HCT116 (cell line): ENCODE results near the gene PRR35. TPM values are rescaled to one million over a fixed set of nuclear protein-coding genes. Genes with fewer than 3 reads are reported as not detected.

Experiments used
- ATAC-seq: fragments of 200-7000 bp; cut with Tn5 transposase; 2 replicates; pipeline ENCODE4 v1.9.1; 2020; ENCODE audit warnings: mild to moderate bottlenecking, moderate library complexity
- BruUV-seq: library from RNA; stranded (reverse); fragments of 400-500 nt; replicated peaks from 2 replicates; lab custom pipeline; 2021; lab: Mats Ljungman, UMichigan
- CTCF ChIA-PET: fragments of 300-600 bp; sonication (Branson Sonifier 250); formaldehyde crosslinking; loops from one replicate; lab custom pipeline; 2021; ENCODE audit warnings: antibody characterized with exemption; lab: Charles Lee
- POLR2A ChIA-PET: fragments of 300-600, 350-600 bp; sonication (Branson Sonifier 250); formaldehyde crosslinking; loops from one replicate; lab custom pipeline; 2021; ENCODE audit warnings: antibody characterized with exemption; lab: Charles Lee
- RAD21 ChIA-PET, 2 experiments: fragments of 300-600 bp; sonication (Branson Sonifier 250); formaldehyde crosslinking; loops; one replicate each; lab custom pipeline; 2023; ENCODE audit warnings: low total read pairs in 2 of 2; ENCODE audit not compliant: uncharacterized antibody in 2 of 2, unreplicated experiment in 2 of 2, low non-redundant PET in 1 of 2; lab: Charles Lee
- DNase-seq: peaks from one replicate; pipeline ENCODE4 v3.0.0-alpha.2; 2010; ENCODE audit warnings: low read depth, low spot score
- H2AFZ ChIP-seq: fragments of 200-600 bp; shearing (Covaris generic), sonication (generic); 2 replicates; pipeline ENCODE4 v1.6.1; 2017; ENCODE audit warnings: low read depth, mixed run types, mixed read lengths, antibody characterized with exemption, low read length; ENCODE audit not compliant: poor library complexity, severe bottlenecking
- H3K27ac ChIP-seq: 2 replicates; pipeline ENCODE4 v1.5.1; 2012; ENCODE audit warnings: low read depth, low read length
- H3K27me3 ChIP-seq: fragments of 200-600 bp; sonication (generic); 2 replicates; pipeline ENCODE4 v1.6.1; 2016; ENCODE audit warnings: mixed run types, low read length, mixed read lengths; ENCODE audit not compliant: insufficient read depth
- H3K36me3 ChIP-seq, 2 experiments: fragments of 200-500 bp in 1 of 2; fragments of 200-600 bp in 1 of 2; sonication (Bioruptor generic) in 1 of 2; sonication (generic) in 1 of 2; 2 replicates each; pipeline versions ENCODE4 v1.5.1 to v1.6.1; 2014 to 2016; ENCODE audit warnings: low read length in 2 of 2, inconsistent platforms in 1 of 2, mixed read lengths in 1 of 2, mixed run types in 1 of 2; ENCODE audit not compliant: insufficient read depth in 2 of 2, control insufficient read depth in 1 of 2
- H3K4me1 ChIP-seq, 2 experiments: fragments of 200-600 bp in 1 of 2; sonication (generic) in 1 of 2; 2 replicates each; pipeline versions ENCODE4 v1.5.1 to v1.6.1; 2012 to 2017; ENCODE audit warnings: low read length in 2 of 2, inconsistent platforms in 1 of 2, mild to moderate bottlenecking in 1 of 2, mixed read lengths in 1 of 2, mixed run types in 1 of 2, moderate library complexity in 1 of 2; ENCODE audit not compliant: insufficient read depth in 2 of 2, control insufficient read depth in 1 of 2
- H3K4me2 ChIP-seq: fragments of 200-600 bp; sonication (generic); 2 replicates; pipeline ENCODE4 v1.6.1; 2017; ENCODE audit warnings: mixed run types, low read length, mixed read lengths
- H3K4me3 ChIP-seq, 2 experiments: fragments of 200-600 bp in 1 of 2; sonication (generic) in 1 of 2; replicated peaks in 1 of 2; 2 replicates each; pipeline ENCODE4 v1.5.1; 2011 to 2016; ENCODE audit warnings: low read length in 2 of 2, control low read depth in 1 of 2, low read depth in 1 of 2, mild to moderate bottlenecking in 1 of 2, mixed read lengths in 1 of 2, mixed run types in 1 of 2
- H3K79me2 ChIP-seq: fragments of 200-600 bp; sonication (generic); 2 replicates; pipeline ENCODE4 v1.6.1; 2017; ENCODE audit warnings: mild to moderate bottlenecking, mixed run types, low read length, moderate library complexity, mixed read lengths; ENCODE audit not compliant: insufficient read depth
- H3K9ac ChIP-seq: fragments of 200-600 bp; sonication (generic); 2 replicates; pipeline ENCODE4 v1.6.1; 2016; ENCODE audit warnings: low read length, mixed read lengths
- H3K9me2 ChIP-seq: fragments of 200-600 bp; sonication (generic), shearing (Covaris generic); 2 replicates; pipeline ENCODE4 v1.6.1; 2017; ENCODE audit warnings: mixed run types, mild to moderate bottlenecking, moderate library complexity; ENCODE audit not compliant: insufficient read depth
- H3K9me3 ChIP-seq, 2 experiments: fragments of 200-500 bp in 1 of 2; fragments of 200-600 bp in 1 of 2; sonication (Bioruptor generic) in 1 of 2; sonication (generic) in 1 of 2; 2 replicates each; pipeline ENCODE4 v1.6.1; 2014 to 2017; ENCODE audit warnings: low read length in 2 of 2, mixed read lengths in 2 of 2, inconsistent platforms in 1 of 2, low read depth in 1 of 2, mild to moderate bottlenecking in 1 of 2, mixed run types in 1 of 2, moderate library complexity in 1 of 2; ENCODE audit not compliant: control insufficient read depth in 1 of 2, insufficient read depth in 1 of 2
- H4K20me1 ChIP-seq: fragments of 200-600 bp; sonication (generic), shearing (Covaris generic); 2 replicates; pipeline ENCODE4 v1.6.1; 2017; ENCODE audit warnings: mixed run types, mild to moderate bottlenecking, moderate library complexity; ENCODE audit not compliant: insufficient read depth
- FOSL1 ChIP-seq: IDR thresholded peaks from 2 replicates; pipeline ENCODE4 v1.6.1; 2012; ENCODE audit warnings: low read depth
- POLR2A ChIP-seq: IDR thresholded peaks from 2 replicates; pipeline ENCODE4 v1.7.0; 2011; ENCODE audit warnings: borderline replicate concordance; ENCODE audit not compliant: insufficient read depth, insufficient read length; ENCODE audit errors: extremely low read depth
- RAD21 ChIP-seq: IDR thresholded peaks from 2 replicates; pipeline ENCODE4 v1.6.1; 2012; ENCODE audit warnings: low read depth, mild to moderate bottlenecking
- SIN3A ChIP-seq: IDR thresholded peaks from 2 replicates; pipeline ENCODE4 v1.6.1; 2012; ENCODE audit warnings: low read depth
- SRF ChIP-seq: IDR thresholded peaks from 2 replicates; pipeline ENCODE4 v1.6.1; 2012; ENCODE audit warnings: low read depth
- YY1 ChIP-seq: IDR thresholded peaks from 2 replicates; pipeline ENCODE4 v1.6.1; 2011; ENCODE audit warnings: low read length, low read depth, moderate library complexity, mild to moderate bottlenecking; ENCODE audit not compliant: insufficient replicate concordance; ENCODE audit errors: extremely low read depth
- ZFX ChIP-seq: fragments of 450-650 bp; IDR thresholded peaks from 2 replicates; pipeline ENCODE4 v1.6.1; 2017
- intact Hi-C: fragments of 100-400 bp; cut with micrococcal nuclease; formaldehyde crosslinking; loops from 2 replicates; pipeline ENCODE4 v1.10.0; 2022
- total RNA-seq: library from RNA; stranded (reverse); gene quantifications from one replicate; pipeline ENCODE4 v1.2.1, GENCODE V29; 2021; ENCODE audit not compliant: unreplicated experiment
- TF ChIP-seq, protein P1 (sequence below): IDR thresholded peaks from 2 replicates; pipeline ENCODE4 v1.6.1; 2012
- TF ChIP-seq, protein P2 (sequence below), 3 experiments: fragments of 200-600 bp in 1 of 3; sonication (generic) in 1 of 3; IDR thresholded peaks in 2 of 3; conservative IDR thresholded peaks in 1 of 3; 2 replicates each; pipeline ENCODE4 v1.5.1; 2012 to 2017; ENCODE audit warnings: low read depth in 2 of 3, low read length in 2 of 3, antibody characterized with exemption in 1 of 3, borderline replicate concordance in 1 of 3, control low read depth in 1 of 3, mild to moderate bottlenecking in 1 of 3, mixed read lengths in 1 of 3, mixed run types in 1 of 3, moderate library complexity in 1 of 3; ENCODE audit not compliant: insufficient read depth in 1 of 3
- TF ChIP-seq, protein P3 (sequence below): IDR thresholded peaks from 2 replicates; pipeline ENCODE4 v1.6.1; 2011; ENCODE audit warnings: mild to moderate bottlenecking, low read length, moderate library complexity; ENCODE audit not compliant: insufficient replicate concordance; ENCODE audit errors: extremely low read depth
- TF ChIP-seq, protein P4 (sequence below): IDR thresholded peaks from 2 replicates; pipeline ENCODE4 v1.6.1; 2012; ENCODE audit warnings: low read depth

Gene PRR35
- total RNA-seq, 1 experiment from 2014 or later: not detected

DNA sequence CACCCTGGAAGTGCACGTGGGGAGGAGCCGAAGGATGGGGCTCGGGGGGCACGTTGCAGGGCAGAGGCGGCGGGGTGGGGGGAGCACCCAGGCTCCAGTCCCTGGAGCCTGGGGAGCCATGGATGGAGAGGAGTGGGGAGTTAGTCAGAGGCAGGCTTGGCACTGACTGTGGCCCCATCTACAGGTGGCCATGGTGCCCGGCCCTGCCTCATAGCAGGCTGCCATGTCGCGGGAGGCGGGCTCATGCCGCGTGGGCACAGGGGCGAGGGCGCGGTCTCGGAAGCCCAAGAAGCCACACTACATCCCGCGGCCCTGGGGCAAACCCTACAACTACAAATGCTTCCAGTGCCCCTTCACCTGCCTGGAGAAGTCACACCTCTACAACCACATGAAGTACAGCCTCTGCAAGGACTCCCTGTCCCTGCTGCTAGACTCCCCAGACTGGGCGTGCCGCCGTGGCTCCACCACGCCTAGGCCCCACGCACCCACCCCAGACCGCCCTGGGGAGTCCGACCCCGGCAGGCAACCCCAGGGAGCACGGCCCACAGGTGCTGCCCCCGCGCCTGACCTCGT is 3.0 kb downstream of the PRR35 start:
- ChIA-PET CTCF (no interaction called here), POLR2A (no interaction called here), RAD21 (no interaction called here)
- Histone ChIP-seq H3K27me3 (no peaks in the 10 kb centered on the region), H3K79me2 (no peaks in the 10 kb centered on the region), H3K27ac (no peak overlapping the region), H3K36me3 (no peaks in the 10 kb centered on the region), H4K20me1 (no peaks in the 10 kb centered on the region), H3K9me2 (no peaks in the 10 kb centered on the region), H3K4me3 (no peak overlapping the region), H3K9ac (no peak overlapping the region), H3K4me1 (peaks cover 0 to 3% of the 10 kb centered on the region in 2 experiments; a peak in 1 of 4 replicates), H3K4me2 (no peak overlapping the region), H2AFZ (no peak overlapping the region), H3K9me3 (no peaks in the 10 kb centered on the region)
- BruUV-seq: no TSS peak
- ATAC-seq (no peak), DNase-seq (no peak)
- TF ChIP-seq YY1: no peak
- TF ChIP-seq RAD21: no peak
- no peak for TF ChIP-seq SRF
- no peak for TF ChIP-seq FOSL1
- TF ChIP-seq, protein P1, sequence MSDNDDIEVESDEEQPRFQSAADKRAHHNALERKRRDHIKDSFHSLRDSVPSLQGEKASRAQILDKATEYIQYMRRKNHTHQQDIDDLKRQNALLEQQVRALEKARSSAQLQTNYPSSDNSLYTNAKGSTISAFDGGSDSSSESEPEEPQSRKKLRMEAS: no peak
- TF ChIP-seq SIN3A: no peak
- no peak for TF ChIP-seq POLR2A
- TF ChIP-seq ZFX: no peak
- TF ChIP-seq, protein P2, sequence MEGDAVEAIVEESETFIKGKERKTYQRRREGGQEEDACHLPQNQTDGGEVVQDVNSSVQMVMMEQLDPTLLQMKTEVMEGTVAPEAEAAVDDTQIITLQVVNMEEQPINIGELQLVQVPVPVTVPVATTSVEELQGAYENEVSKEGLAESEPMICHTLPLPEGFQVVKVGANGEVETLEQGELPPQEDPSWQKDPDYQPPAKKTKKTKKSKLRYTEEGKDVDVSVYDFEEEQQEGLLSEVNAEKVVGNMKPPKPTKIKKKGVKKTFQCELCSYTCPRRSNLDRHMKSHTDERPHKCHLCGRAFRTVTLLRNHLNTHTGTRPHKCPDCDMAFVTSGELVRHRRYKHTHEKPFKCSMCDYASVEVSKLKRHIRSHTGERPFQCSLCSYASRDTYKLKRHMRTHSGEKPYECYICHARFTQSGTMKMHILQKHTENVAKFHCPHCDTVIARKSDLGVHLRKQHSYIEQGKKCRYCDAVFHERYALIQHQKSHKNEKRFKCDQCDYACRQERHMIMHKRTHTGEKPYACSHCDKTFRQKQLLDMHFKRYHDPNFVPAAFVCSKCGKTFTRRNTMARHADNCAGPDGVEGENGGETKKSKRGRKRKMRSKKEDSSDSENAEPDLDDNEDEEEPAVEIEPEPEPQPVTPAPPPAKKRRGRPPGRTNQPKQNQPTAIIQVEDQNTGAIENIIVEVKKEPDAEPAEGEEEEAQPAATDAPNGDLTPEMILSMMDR (IDR thresholded peaks at IDR 0.05 in 2 of 3, conservative IDR thresholded peaks at IDR 0.05 in 1 of 3; ENCODE audit: borderline replicate concordance in 1 of 3, insufficient read depth in 1 of 3, low read depth in 2 of 3, low read length in 2 of 3): no peak
- TF ChIP-seq, protein P3, sequence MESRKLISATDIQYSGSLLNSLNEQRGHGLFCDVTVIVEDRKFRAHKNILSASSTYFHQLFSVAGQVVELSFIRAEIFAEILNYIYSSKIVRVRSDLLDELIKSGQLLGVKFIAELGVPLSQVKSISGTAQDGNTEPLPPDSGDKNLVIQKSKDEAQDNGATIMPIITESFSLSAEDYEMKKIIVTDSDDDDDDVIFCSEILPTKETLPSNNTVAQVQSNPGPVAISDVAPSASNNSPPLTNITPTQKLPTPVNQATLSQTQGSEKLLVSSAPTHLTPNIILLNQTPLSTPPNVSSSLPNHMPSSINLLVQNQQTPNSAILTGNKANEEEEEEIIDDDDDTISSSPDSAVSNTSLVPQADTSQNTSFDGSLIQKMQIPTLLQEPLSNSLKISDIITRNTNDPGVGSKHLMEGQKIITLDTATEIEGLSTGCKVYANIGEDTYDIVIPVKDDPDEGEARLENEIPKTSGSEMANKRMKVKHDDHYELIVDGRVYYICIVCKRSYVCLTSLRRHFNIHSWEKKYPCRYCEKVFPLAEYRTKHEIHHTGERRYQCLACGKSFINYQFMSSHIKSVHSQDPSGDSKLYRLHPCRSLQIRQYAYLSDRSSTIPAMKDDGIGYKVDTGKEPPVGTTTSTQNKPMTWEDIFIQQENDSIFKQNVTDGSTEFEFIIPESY: no peak
- TF ChIP-seq, protein P4, sequence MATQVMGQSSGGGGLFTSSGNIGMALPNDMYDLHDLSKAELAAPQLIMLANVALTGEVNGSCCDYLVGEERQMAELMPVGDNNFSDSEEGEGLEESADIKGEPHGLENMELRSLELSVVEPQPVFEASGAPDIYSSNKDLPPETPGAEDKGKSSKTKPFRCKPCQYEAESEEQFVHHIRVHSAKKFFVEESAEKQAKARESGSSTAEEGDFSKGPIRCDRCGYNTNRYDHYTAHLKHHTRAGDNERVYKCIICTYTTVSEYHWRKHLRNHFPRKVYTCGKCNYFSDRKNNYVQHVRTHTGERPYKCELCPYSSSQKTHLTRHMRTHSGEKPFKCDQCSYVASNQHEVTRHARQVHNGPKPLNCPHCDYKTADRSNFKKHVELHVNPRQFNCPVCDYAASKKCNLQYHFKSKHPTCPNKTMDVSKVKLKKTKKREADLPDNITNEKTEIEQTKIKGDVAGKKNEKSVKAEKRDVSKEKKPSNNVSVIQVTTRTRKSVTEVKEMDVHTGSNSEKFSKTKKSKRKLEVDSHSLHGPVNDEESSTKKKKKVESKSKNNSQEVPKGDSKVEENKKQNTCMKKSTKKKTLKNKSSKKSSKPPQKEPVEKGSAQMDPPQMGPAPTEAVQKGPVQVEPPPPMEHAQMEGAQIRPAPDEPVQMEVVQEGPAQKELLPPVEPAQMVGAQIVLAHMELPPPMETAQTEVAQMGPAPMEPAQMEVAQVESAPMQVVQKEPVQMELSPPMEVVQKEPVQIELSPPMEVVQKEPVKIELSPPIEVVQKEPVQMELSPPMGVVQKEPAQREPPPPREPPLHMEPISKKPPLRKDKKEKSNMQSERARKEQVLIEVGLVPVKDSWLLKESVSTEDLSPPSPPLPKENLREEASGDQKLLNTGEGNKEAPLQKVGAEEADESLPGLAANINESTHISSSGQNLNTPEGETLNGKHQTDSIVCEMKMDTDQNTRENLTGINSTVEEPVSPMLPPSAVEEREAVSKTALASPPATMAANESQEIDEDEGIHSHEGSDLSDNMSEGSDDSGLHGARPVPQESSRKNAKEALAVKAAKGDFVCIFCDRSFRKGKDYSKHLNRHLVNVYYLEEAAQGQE: no peak
- intact Hi-C loops: no loop called here
